A549 (cell line): ENCODE data around the gene SYNJ1. TPM values are rescaled to one million over a fixed set of nuclear protein-coding genes. Genes with fewer than 3 reads are reported as not detected.

Source experiments
- ATAC-seq, 2 experiments: fragments of 200-7000 bp in 1 of 2; fragments of >200 bp in 1 of 2; cut with Nextera tagmentation in 1 of 2; cut with Tn5 transposase in 1 of 2; 3 replicates each; pipeline versions ENCODE4 v1.8.0 to v1.9.1; 2018 to 2020; ENCODE audit warnings: mild to moderate bottlenecking in 1 of 2, moderate library complexity in 1 of 2
- CTCF ChIA-PET: fragments of 300-600 bp; sonication (Branson Sonifier 250); formaldehyde crosslinking; extraction: SDS; loops from one replicate; lab custom pipeline; 2021; ENCODE audit warnings: antibody characterized with exemption, inconsistent platforms; lab: Yijun Ruan, JAX
- POLR2A ChIA-PET: fragments of 350-600 bp; formaldehyde crosslinking; extraction: SDS; loops from one replicate; lab custom pipeline; 2021; ENCODE audit warnings: antibody characterized with exemption, inconsistent platforms; lab: Yijun Ruan, JAX
- DNase-seq, 2 experiments: peaks; one replicate each; pipeline versions ENCODE4 v3.0.0 to v3.0.0-alpha.2; 2011 to 2016; ENCODE audit warnings: low read depth in 1 of 2, low spot score in 1 of 2
- FAIRE-seq: peaks from 2 replicates; lab custom pipeline; 2011; peaks lifted over from hg19 to GRCh38; lab: Jason Lieb, UNC
- H3K27ac ChIP-seq, 2 experiments: fragments of >200 bp; sonication (Bioruptor Twin); formaldehyde crosslinking; 3 replicates each; pipeline ENCODE4 v1.5.1; 2016 to 2017
- H3K4me1 ChIP-seq: fragments of >200 bp; sonication (Bioruptor Twin); formaldehyde crosslinking; 3 replicates; pipeline ENCODE4 v1.6.1; 2016
- H3K4me2 ChIP-seq: fragments of >200 bp; sonication (Bioruptor Twin); formaldehyde crosslinking; 3 replicates; pipeline ENCODE4 v1.6.1; 2016
- H3K4me3 ChIP-seq: fragments of >200 bp; sonication (Bioruptor Twin); formaldehyde crosslinking; 3 replicates; pipeline ENCODE4 v1.5.1; 2016
- H3K9me3 ChIP-seq: fragments of >200 bp; sonication (Bioruptor Twin); formaldehyde crosslinking; 3 replicates; pipeline ENCODE4 v1.6.1; 2016
- BHLHE40 ChIP-seq: IDR thresholded peaks from 2 replicates; pipeline ENCODE4 v1.6.1; 2012; ENCODE audit warnings: low read depth, low read length, inconsistent platforms
- CBX2 ChIP-seq: fragments of 200-600 bp; sonication (generic); IDR thresholded peaks from 2 replicates; pipeline ENCODE4 v1.6.1; 2016; ENCODE audit warnings: low read depth, mild to moderate bottlenecking, borderline replicate concordance
- CHD2 ChIP-seq: fragments of 150-350 bp; IDR thresholded peaks from 2 replicates; pipeline ENCODE4 v1.6.1; 2014; ENCODE audit warnings: low read length; ENCODE audit not compliant: partially characterized antibody
- CHD4 ChIP-seq: fragments of 200-600 bp; sonication (generic); IDR thresholded peaks from 2 replicates; pipeline ENCODE4 v1.6.1; 2016; ENCODE audit warnings: antibody characterized with exemption, mild to moderate bottlenecking, borderline replicate concordance
- EHF ChIP-seq: fragments of 250-450 bp; sonication (Bioruptor Pico); IDR thresholded peaks from 2 replicates; pipeline ENCODE4 v1.5.0; 2020; ENCODE audit warnings: mild to moderate bottlenecking
- EP300 ChIP-seq, 2 experiments: fragments of >200 bp; sonication (Bioruptor Twin); formaldehyde crosslinking; IDR thresholded peaks; 2 replicates in 1 of 2; 3 replicates in 1 of 2; pipeline ENCODE4 v1.6.1; 2016 to 2017
- FOSB ChIP-seq: fragments of 250-450 bp; sonication (Bioruptor Pico); IDR thresholded peaks from 2 replicates; pipeline ENCODE4 v1.5.0; 2020; ENCODE audit warnings: mild to moderate bottlenecking, moderate library complexity
- FOXS1 ChIP-seq: fragments of 250-450 bp; sonication (Bioruptor Pico); IDR thresholded peaks from 2 replicates; pipeline ENCODE4 v1.5.0; 2020; ENCODE audit warnings: mild to moderate bottlenecking, moderate library complexity
- HDAC2 ChIP-seq: fragments of 200-600 bp; sonication (generic); IDR thresholded peaks from 2 replicates; pipeline ENCODE4 v1.6.1; 2016
- HEYL ChIP-seq: fragments of 250-450 bp; sonication (Bioruptor Pico); IDR thresholded peaks from 2 replicates; pipeline ENCODE4 v1.8.0; 2021; ENCODE audit warnings: mild to moderate bottlenecking, moderate library complexity
- HOXA7 ChIP-seq: fragments of 250-450 bp; sonication (Bioruptor Pico); IDR thresholded peaks from 2 replicates; pipeline ENCODE4 v1.5.0; 2020; ENCODE audit warnings: mild to moderate bottlenecking, moderate library complexity
- HOXB13 ChIP-seq: fragments of 250-450 bp; sonication (Bioruptor Pico); IDR thresholded peaks from 2 replicates; pipeline ENCODE4 v1.5.0; 2020; ENCODE audit warnings: low read depth, mild to moderate bottlenecking, moderate library complexity
- HOXB5 ChIP-seq: fragments of 250-450 bp; sonication (Bioruptor Pico); IDR thresholded peaks from 2 replicates; pipeline ENCODE4 v1.5.0; 2020; ENCODE audit warnings: mild to moderate bottlenecking, moderate library complexity
- JUN ChIP-seq, 2 experiments: fragments of >200 bp; sonication (Bioruptor Twin); formaldehyde crosslinking; IDR thresholded peaks; 2 replicates in 1 of 2; 3 replicates in 1 of 2; pipeline ENCODE4 v1.6.1; 2016 to 2017
- JUNB ChIP-seq: fragments of >200 bp; sonication (Bioruptor Twin); formaldehyde crosslinking; IDR thresholded peaks from 2 replicates; pipeline ENCODE4 v1.6.1; 2016
- KDM1A ChIP-seq: fragments of 200-600 bp; sonication (generic); IDR thresholded peaks from 2 replicates; pipeline ENCODE4 v1.6.1; 2016; ENCODE audit warnings: low read depth, mild to moderate bottlenecking
- MAFK ChIP-seq: fragments of 450-650 bp; IDR thresholded peaks from 2 replicates; pipeline ENCODE4 v1.6.1; 2014; ENCODE audit not compliant: partially characterized antibody
- POLR2A ChIP-seq: IDR thresholded peaks from 2 replicates; pipeline ENCODE4 v1.6.1; 2012; ENCODE audit warnings: mild to moderate bottlenecking, low read length
- RAD21 ChIP-seq, 2 experiments: fragments of >200 bp in 1 of 2; sonication (Bioruptor Twin) in 1 of 2; formaldehyde crosslinking in 1 of 2; IDR thresholded peaks in 1 of 2; conservative IDR thresholded peaks in 1 of 2; 2 replicates in 1 of 2; 3 replicates in 1 of 2; pipeline ENCODE4 v1.6.1; 2012 to 2018; ENCODE audit warnings: inconsistent platforms in 1 of 2
- RARB ChIP-seq: fragments of 250-450 bp; sonication (Bioruptor Pico); IDR thresholded peaks from 2 replicates; pipeline ENCODE4 v1.8.0; 2021; ENCODE audit warnings: mild to moderate bottlenecking, moderate library complexity
- RCOR1 ChIP-seq: fragments of 150-350 bp; IDR thresholded peaks from 2 replicates; pipeline ENCODE4 v1.6.1; 2014; ENCODE audit warnings: antibody characterized with exemption, low read length, low read depth
- RFX5 ChIP-seq: fragments of 450-650 bp; IDR thresholded peaks from 2 replicates; pipeline ENCODE4 v1.7.1; 2014; ENCODE audit warnings: antibody characterized with exemption, mild to moderate bottlenecking, moderate library complexity
- RNF2 ChIP-seq: fragments of 200-600 bp; sonication (generic); IDR thresholded peaks from 2 replicates; pipeline ENCODE4 v1.6.1; 2016; ENCODE audit warnings: low read depth, mild to moderate bottlenecking, antibody characterized with exemption, moderate library complexity, borderline replicate concordance
- SMC3 ChIP-seq: fragments of >200 bp; sonication (Bioruptor Twin); formaldehyde crosslinking; IDR thresholded peaks from 3 replicates; pipeline ENCODE4 v1.6.1; 2018; ENCODE audit warnings: inconsistent platforms
- SREBF2 ChIP-seq: fragments of 450-650 bp; IDR thresholded peaks from 2 replicates; pipeline ENCODE4 v1.6.1; 2014; ENCODE audit warnings: mild to moderate bottlenecking, moderate library complexity
- TFCP2L1 ChIP-seq: fragments of 250-450 bp; sonication (Bioruptor Pico); IDR thresholded peaks from 2 replicates; pipeline ENCODE4 v1.5.0; 2021; ENCODE audit warnings: mild to moderate bottlenecking
- TP53 ChIP-seq: fragments of 250-450 bp; sonication (Bioruptor Pico); IDR thresholded peaks from 2 replicates; pipeline ENCODE4 v1.5.0; 2021; ENCODE audit warnings: mild to moderate bottlenecking, moderate library complexity
- ZC3H11A ChIP-seq: fragments of 450-650 bp; IDR thresholded peaks from 2 replicates; pipeline ENCODE4 v1.6.1; 2014; ENCODE audit warnings: antibody characterized with exemption, mild to moderate bottlenecking
- ZNF302 ChIP-seq: fragments of 250-450 bp; sonication (Bioruptor Pico); IDR thresholded peaks from 2 replicates; pipeline ENCODE4 v1.9.0; 2021; ENCODE audit warnings: inconsistent platforms, mild to moderate bottlenecking, moderate library complexity
- ZSCAN20 ChIP-seq: fragments of 250-450 bp; sonication (Bioruptor Pico); IDR thresholded peaks from 2 replicates; pipeline ENCODE4 v1.8.0; 2022; ENCODE audit warnings: mild to moderate bottlenecking, moderate library complexity
- WGBS: methylation state at CpG from one replicate; pipeline ENCODE4 v1.1.6; 2017; ENCODE audit errors: missing lambda C conversion rate; 5-methylcytosine and 5-hydroxymethylcytosine counted together
- polyA plus RNA-seq, 4 experiments: library from polyadenylated mRNA; depleted of rRNA in 3 of 4; stranded (reverse); fragments of >200 nt; fragmentation: RNase III in 1 of 4; extraction: RNeasy Plus Mini Kit Qiagen cat#74134 plus additional on column Dnase treatment in 1 of 4; gene quantifications; 2 replicates in 3 of 4; 3 replicates in 1 of 4; pipeline ENCODE4 v1.2.3, GENCODE V29; 2011 to 2017
- TF ChIP-seq, protein P1 (sequence below): IDR thresholded peaks from 2 replicates; pipeline ENCODE4 v1.6.1; 2012
- TF ChIP-seq, protein P2 (sequence below): fragments of 250-450 bp; sonication (Bioruptor Pico); IDR thresholded peaks from 2 replicates; pipeline ENCODE4 v1.5.0; 2021; ENCODE audit warnings: mild to moderate bottlenecking, moderate library complexity, borderline replicate concordance
- TF ChIP-seq, protein P3 (sequence below): fragments of 150-350 bp; IDR thresholded peaks from 2 replicates; pipeline ENCODE4 v1.6.1; 2014; ENCODE audit warnings: low read depth, mild to moderate bottlenecking, low read length
- TF ChIP-seq, protein P4 (sequence below): fragments of 250-450 bp; sonication (Bioruptor Pico); IDR thresholded peaks from 2 replicates; pipeline ENCODE4 v1.5.0; 2020; ENCODE audit warnings: low read depth, mild to moderate bottlenecking, moderate library complexity

SYNJ1 gene
- polyA plus RNA-seq, 2 of the 4 experiments (the other 2 are of a cell fraction): 2.3 to 3.8 TPM

DNA sequence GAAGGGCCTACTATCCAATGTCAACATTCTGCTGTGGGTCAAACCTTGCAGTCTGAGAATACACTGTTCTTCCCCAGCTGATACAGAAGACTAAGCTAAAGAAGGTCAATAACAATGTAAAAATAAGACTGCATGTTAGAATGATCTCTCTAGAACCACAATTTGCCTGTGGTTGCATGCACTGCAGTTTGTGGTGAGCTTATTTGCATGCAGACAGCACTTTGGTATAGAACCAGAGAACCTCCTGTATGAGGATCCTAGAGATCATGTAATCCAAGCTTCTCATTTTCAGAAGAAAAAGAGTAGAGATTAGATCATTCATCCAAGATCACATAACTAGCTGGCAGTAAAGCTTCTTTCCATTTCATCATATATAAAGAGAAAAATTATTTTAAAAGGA lies 15.8 kb downstream of the SYNJ1 start:
- TF ChIP-seq TP53 (CRISPR knock-in tag) (no peak), FOSB (CRISPR knock-in tag) (no peak), MAFK (no peak), HOXB13 (no peak), EHF (CRISPR knock-in tag) (no peak), HOXB5 (CRISPR knock-in tag) (no peak), RNF2 (no peak), JUN (IDR thresholded peaks at IDR 0.05) (no peak), JUNB (no peak), ZNF302 (no peak), SREBF2 (no peak)
- TF ChIP-seq, protein P1, sequence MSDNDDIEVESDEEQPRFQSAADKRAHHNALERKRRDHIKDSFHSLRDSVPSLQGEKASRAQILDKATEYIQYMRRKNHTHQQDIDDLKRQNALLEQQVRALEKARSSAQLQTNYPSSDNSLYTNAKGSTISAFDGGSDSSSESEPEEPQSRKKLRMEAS: no peak
- Histone ChIP-seq H3K4me1 (no peaks in the 10 kb centered on the region), H3K9me3 (no peaks in the 10 kb centered on the region), H3K4me2 (no peak overlapping the region), H3K4me3 (no peak overlapping the region), H3K27ac (no peak overlapping the region)
- ChIA-PET POLR2A (interaction anchor here (0.6 to 1.3 kb wide), 2 partner anchors 15 to 68 kb away, joined by 3 read pairs; partner anchors contain the start of gene SYNJ1), CTCF (interaction anchor here (1.2 kb wide), 1 partner anchor 114 kb away, joined by 3 read pairs; no protein-coding TSS in a partner anchor)
- no peak for ATAC-seq
- FAIRE-seq: no peak
- DNase-seq: no peak

DNA sequence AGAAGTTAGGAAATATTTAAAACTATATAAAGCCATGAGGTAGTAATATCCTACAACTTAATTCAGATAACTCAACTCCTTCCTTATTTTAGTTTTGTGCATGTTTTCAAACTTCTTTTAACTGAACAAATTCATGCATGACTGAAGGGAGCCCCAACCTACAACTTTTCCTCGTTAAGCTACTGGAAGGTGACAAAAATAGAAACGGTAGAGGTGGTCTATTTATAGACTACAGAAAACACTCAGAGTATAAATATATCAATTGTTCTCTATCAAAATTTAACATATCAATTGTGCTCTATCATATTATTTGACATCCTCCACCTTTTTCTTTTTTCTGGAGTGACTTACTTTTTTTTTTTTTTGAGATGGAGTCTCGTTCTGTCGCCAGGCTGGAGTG lies 16.8 kb downstream of the SYNJ1 start:
- WGBS: 79% methylated on average over 4 of the region's 4 CpGs
- Histone ChIP-seq H3K4me1 (no peaks in the 10 kb centered on the region), H3K4me2 (no peak overlapping the region), H3K4me3 (no peak overlapping the region)
- POLR2A ChIA-PET: no interaction called here
- CTCF ChIA-PET: no interaction called here
- TF ChIP-seq HOXA7 (CRISPR knock-in tag) (no peak), CBX2 (no peak), SMC3 (no peak), JUN (IDR thresholded peaks at IDR 0.05) (no peak), CHD2 (no peak), FOXS1 (CRISPR knock-in tag) (no peak), ZSCAN20 (CRISPR knock-in tag) (no peak), RFX5 (no peak), BHLHE40 (no peak), RCOR1 (no peak), EHF (CRISPR knock-in tag) (no peak)
- TF ChIP-seq, protein P2, sequence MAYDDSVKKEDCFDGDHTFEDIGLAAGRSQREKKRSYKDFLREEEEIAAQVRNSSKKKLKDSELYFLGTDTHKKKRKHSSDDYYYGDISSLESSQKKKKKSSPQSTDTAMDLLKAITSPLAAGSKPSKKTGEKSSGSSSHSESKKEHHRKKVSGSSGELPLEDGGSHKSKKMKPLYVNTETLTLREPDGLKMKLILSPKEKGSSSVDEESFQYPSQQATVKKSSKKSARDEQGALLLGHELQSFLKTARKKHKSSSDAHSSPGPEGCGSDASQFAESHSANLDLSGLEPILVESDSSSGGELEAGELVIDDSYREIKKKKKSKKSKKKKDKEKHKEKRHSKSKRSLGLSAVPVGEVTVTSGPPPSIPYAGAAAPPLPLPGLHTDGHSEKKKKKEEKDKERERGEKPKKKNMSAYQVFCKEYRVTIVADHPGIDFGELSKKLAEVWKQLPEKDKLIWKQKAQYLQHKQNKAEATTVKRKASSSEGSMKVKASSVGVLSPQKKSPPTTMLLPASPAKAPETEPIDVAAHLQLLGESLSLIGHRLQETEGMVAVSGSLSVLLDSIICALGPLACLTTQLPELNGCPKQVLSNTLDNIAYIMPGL (CRISPR knock-in tag): no peak
- TF ChIP-seq, all 56 proteins: peak for 0
- Histone ChIP-seq H3K9me3 (no peaks in the 10 kb centered on the region), H3K27ac (no peak overlapping the region)
- FAIRE-seq (no peak), ATAC-seq (no peak), DNase-seq (no peak)

DNA sequence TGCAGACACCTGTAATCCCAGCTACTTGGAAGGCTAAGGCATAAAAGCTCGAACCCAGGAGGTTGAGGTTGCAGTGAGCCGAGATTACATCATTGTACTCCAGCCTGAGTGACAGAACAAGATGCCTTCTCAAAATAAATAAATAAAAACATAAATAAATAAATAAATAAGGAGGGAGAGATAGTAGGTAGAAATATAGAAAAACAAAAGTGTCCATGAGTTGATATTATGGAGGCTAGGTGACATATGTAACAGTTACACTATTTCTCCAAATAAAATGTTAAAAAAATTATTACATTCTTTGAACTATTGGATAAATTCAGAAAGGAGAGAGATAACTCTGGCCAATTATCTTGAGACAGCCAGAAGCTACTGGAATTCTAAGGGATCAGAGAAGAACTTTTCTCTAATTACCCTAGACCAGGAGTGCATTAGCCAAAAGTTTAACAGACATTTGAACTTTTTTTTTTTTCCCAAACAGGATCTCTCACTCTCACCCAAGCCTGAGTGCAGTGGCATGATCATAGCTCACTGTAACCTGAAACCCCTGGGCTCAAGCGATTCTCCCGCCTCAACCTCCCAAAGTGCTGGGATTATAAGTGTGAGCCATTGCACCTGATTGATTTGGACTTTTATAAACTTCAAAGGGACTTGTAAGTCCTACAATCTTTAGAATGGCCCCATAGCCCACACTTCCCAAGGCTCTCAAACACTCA lies 17.6 kb downstream of the SYNJ1 start:
- CTCF ChIA-PET: interaction anchor here (0.6 kb wide), 1 partner anchor 8 kb away, joined by 3 read pairs; no protein-coding TSS in a partner anchor
- 89% methylated on average over 4 of the region's 4 CpGs for WGBS
- no peak for ATAC-seq
- Histone ChIP-seq H3K4me3 (no peak overlapping the region), H3K4me2 (no peak overlapping the region), H3K4me1 (no peaks in the 10 kb centered on the region), H3K27ac (no peak overlapping the region), H3K9me3 (no peaks in the 10 kb centered on the region)
- POLR2A ChIA-PET: no interaction called here
- no peak for DNase-seq
- no peak for FAIRE-seq
- TF ChIP-seq POLR2A: no peak
- no peak for TF ChIP-seq ZNF302
- TF ChIP-seq FOXS1 (CRISPR knock-in tag): no peak
- no peak for TF ChIP-seq RAD21 (conservative IDR thresholded peaks at IDR 0.05 in 1 of 2, IDR thresholded peaks at IDR 0.05 in 1 of 2)
- TF ChIP-seq KDM1A: no peak
- TF ChIP-seq, protein P3, sequence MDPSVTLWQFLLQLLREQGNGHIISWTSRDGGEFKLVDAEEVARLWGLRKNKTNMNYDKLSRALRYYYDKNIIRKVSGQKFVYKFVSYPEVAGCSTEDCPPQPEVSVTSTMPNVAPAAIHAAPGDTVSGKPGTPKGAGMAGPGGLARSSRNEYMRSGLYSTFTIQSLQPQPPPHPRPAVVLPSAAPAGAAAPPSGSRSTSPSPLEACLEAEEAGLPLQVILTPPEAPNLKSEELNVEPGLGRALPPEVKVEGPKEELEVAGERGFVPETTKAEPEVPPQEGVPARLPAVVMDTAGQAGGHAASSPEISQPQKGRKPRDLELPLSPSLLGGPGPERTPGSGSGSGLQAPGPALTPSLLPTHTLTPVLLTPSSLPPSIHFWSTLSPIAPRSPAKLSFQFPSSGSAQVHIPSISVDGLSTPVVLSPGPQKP: no peak
- no peak for TF ChIP-seq TFCP2L1 (CRISPR knock-in tag)
- no peak for TF ChIP-seq HEYL (CRISPR knock-in tag)
- no peak for TF ChIP-seq ZC3H11A
- no peak for TF ChIP-seq HDAC2
- no peak for TF ChIP-seq CHD4
- no peak for TF ChIP-seq RCOR1
- TF ChIP-seq, protein P4, sequence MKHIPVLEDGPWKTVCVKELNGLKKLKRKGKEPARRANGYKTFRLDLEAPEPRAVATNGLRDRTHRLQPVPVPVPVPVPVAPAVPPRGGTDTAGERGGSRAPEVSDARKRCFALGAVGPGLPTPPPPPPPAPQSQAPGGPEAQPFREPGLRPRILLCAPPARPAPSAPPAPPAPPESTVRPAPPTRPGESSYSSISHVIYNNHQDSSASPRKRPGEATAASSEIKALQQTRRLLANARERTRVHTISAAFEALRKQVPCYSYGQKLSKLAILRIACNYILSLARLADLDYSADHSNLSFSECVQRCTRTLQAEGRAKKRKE (CRISPR knock-in tag): no peak
- no peak for TF ChIP-seq EP300 (IDR thresholded peaks at IDR 0.05)
- no peak for TF ChIP-seq JUNB
- no peak for TF ChIP-seq RARB
- TF ChIP-seq TP53 (CRISPR knock-in tag): no peak
- no peak for TF ChIP-seq HOXB13
- no peak for TF ChIP-seq ZSCAN20 (CRISPR knock-in tag)
